Esophagus squamous epithelium (tissue), 5 donors: Measurements from ENCODE around the gene TRIM37. TPM values are rescaled to one million over a fixed set of nuclear protein-coding genes. Genes with fewer than 3 reads are reported as not detected.
"Not testable (repeated sequence)": the region's sequence is repeated elsewhere in the genome, so short reads cannot be mapped to it uniquely, and the experiment has no call there.

Experiments
- DNase-seq: peaks from one replicate; lab custom pipeline; 2025; lab: John Stamatoyannopoulos, UW
- H3K27ac ChIP-seq, 4 donors: fragments of 200-600 bp; sonication (generic); one replicate each; pipeline ENCODE4 v1.5.1; 2016 to 2019; ENCODE audit warnings: mild to moderate bottlenecking in 1 of 4
- H3K27me3 ChIP-seq, 4 donors: fragments of 200-600 bp; sonication (generic); 1 replicate in 3 of 4; 2 replicates in 1 of 4; pipeline versions ENCODE4 v1.5.1 to v1.6.0; 2017 to 2021; ENCODE audit warnings: antibody characterized with exemption in 1 of 4
- H3K36me3 ChIP-seq, 3 donors: fragments of 200-600 bp; sonication (generic); one replicate each; pipeline ENCODE4 v1.5.1; 2016 to 2019
- H3K4me1 ChIP-seq, 3 donors: fragments of 200-600 bp; sonication (generic); one replicate each; pipeline ENCODE4 v1.5.1; 2017 to 2019
- H3K4me3 ChIP-seq, 4 donors: fragments of 200-600 bp; sonication (generic); 1 replicate in 3 of 4; 2 replicates in 1 of 4; pipeline ENCODE4 v1.5.1; 2016 to 2019; ENCODE audit warnings: mild to moderate bottlenecking in 2 of 4, moderate library complexity in 1 of 4
- H3K9me3 ChIP-seq, 3 donors: fragments of 200-600 bp; sonication (generic); one replicate each; pipeline ENCODE4 v1.5.1; 2016 to 2019
- POLR2A ChIP-seq, 4 donors: fragments of 450-650 bp; IDR thresholded peaks; one replicate each; pipeline ENCODE4 v1.6.1; 2017; ENCODE audit warnings: antibody characterized with exemption in 4 of 4, mild to moderate bottlenecking in 4 of 4, moderate library complexity in 3 of 4
- WGBS, 2 donors: methylation state at CpG; one replicate each; pipeline ENCODE4 v1.1.5; 2018; 5-methylcytosine and 5-hydroxymethylcytosine counted together
- intact Hi-C: fragments of 100-400 bp; cut with DNase I; formaldehyde crosslinking; loops from one replicate; pipeline ENCODE4 v1.15.0; 2022
- total RNA-seq, 4 donors: library from RNA; depleted of rRNA; stranded (reverse); fragments of >200 nt; gene quantifications; one replicate each; pipeline ENCODE4 v1.1.0, GENCODE V29; 2016
- TF ChIP-seq, protein P1 (sequence below), 6 experiments: fragments of 450-650 bp in 4 of 6; fragments of 200-600 bp in 2 of 6; sonication (generic) in 2 of 6; IDR thresholded peaks; one replicate each; pipeline ENCODE4 v1.5.1; 2016 to 2019; ENCODE audit warnings: antibody characterized with exemption in 6 of 6, mild to moderate bottlenecking in 4 of 6, moderate library complexity in 4 of 6
- donor health status: DM: yes; HTN: yes; CAD: no.

The TRIM37 gene
- total RNA-seq, 4 donors from 2014 or later: 6.6 to 19.5 (median 17.1) TPM

- Histone ChIP-seq H3K27ac (no peak overlapping the region), H3K9me3 (no peaks in the 10 kb centered on the region), H3K4me3 (no peak overlapping the region), H3K27me3 (no peaks in the 10 kb centered on the region), H3K4me1 (peaks cover 0 to 10% (median 0%) of the 10 kb centered on the region in 3 donors), H3K36me3 (no peaks in the 10 kb centered on the region)
- DNase-seq: no peak
- WGBS, 2 donors: 58 to 59% methylated on average over 2 of the region's 2 CpGs
- no peak for TF ChIP-seq POLR2A (IDR thresholded peaks at IDR 0.05)
- TF ChIP-seq, protein P1, sequence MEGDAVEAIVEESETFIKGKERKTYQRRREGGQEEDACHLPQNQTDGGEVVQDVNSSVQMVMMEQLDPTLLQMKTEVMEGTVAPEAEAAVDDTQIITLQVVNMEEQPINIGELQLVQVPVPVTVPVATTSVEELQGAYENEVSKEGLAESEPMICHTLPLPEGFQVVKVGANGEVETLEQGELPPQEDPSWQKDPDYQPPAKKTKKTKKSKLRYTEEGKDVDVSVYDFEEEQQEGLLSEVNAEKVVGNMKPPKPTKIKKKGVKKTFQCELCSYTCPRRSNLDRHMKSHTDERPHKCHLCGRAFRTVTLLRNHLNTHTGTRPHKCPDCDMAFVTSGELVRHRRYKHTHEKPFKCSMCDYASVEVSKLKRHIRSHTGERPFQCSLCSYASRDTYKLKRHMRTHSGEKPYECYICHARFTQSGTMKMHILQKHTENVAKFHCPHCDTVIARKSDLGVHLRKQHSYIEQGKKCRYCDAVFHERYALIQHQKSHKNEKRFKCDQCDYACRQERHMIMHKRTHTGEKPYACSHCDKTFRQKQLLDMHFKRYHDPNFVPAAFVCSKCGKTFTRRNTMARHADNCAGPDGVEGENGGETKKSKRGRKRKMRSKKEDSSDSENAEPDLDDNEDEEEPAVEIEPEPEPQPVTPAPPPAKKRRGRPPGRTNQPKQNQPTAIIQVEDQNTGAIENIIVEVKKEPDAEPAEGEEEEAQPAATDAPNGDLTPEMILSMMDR (IDR thresholded peaks at IDR 0.05): no peak
- intact Hi-C loops: no loop called here
Measured at GRCh38 chr17:58956997-58957724, 149.5 kb downstream of the TRIM37 start.

- H3K4me1 ChIP-seq, H3K4me3 ChIP-seq, intact Hi-C loops, H3K27me3 ChIP-seq, H3K36me3 ChIP-seq, DNase-seq, H3K27ac ChIP-seq: not testable (repeated sequence)
- H3K9me3 ChIP-seq: peaks cover 0 to 23% (median 17%) of the 10 kb centered on the region in 3 donors
- 79 to 81% methylated on average over 2 of the region's 2 CpGs for WGBS, 2 donors
Measured at GRCh38 chr17:58954358-58954757, 152.3 kb downstream of the TRIM37 start.

- peaks cover 0 to 23% (median 17%) of the 10 kb centered on the region in 3 donors for H3K9me3 ChIP-seq
- no peaks in the 10 kb centered on the region for H3K36me3 ChIP-seq
- H3K27ac ChIP-seq: no peak overlapping the region
- intact Hi-C loops: no loop called here
- no peaks in the 10 kb centered on the region for H3K4me1 ChIP-seq
- H3K27me3 ChIP-seq: no peaks in the 10 kb centered on the region
- DNase-seq: no peak
- WGBS, 2 donors: 47 to 80% methylated on average over 3 of the region's 3 CpGs
- no peak overlapping the region for H3K4me3 ChIP-seq
- TF ChIP-seq, protein P1 (IDR thresholded peaks at IDR 0.05): no peak
Measured at GRCh38 chr17:58947824-58948223, 158.9 kb downstream of the TRIM37 start.

GRCh38 chr17:58947411-58947810 is 159.3 kb downstream of the TRIM37 start:
- Histone ChIP-seq H3K27ac (no peak overlapping the region), H3K36me3 (no peaks in the 10 kb centered on the region), H3K9me3 (peaks cover 0 to 23% (median 17%) of the 10 kb centered on the region in 3 donors), H3K4me1 (no peaks in the 10 kb centered on the region), H3K4me3 (no peak overlapping the region), H3K27me3 (no peaks in the 10 kb centered on the region)
- WGBS, 2 donors: 81 to 88% methylated on average over 3 of the region's 3 CpGs
- no peak for DNase-seq
- TF ChIP-seq POLR2A (IDR thresholded peaks at IDR 0.05): no peak
- TF ChIP-seq, protein P1 (IDR thresholded peaks at IDR 0.05): no peak
- intact Hi-C loops: no loop called here

- 83 to 85% methylated on average over 2 of the region's 2 CpGs for WGBS, 2 donors
- TF ChIP-seq POLR2A (IDR thresholded peaks at IDR 0.05): no peak
- TF ChIP-seq, protein P1 (IDR thresholded peaks at IDR 0.05): no peak
- no peaks in the 10 kb centered on the region for H3K27me3 ChIP-seq
- no peaks in the 10 kb centered on the region for H3K9me3 ChIP-seq
- no peaks in the 10 kb centered on the region for H3K4me1 ChIP-seq
- intact Hi-C loops: no loop called here
- no peak for DNase-seq
- no peaks in the 10 kb centered on the region for H3K36me3 ChIP-seq
- H3K4me3 ChIP-seq: no peak overlapping the region
- no peak overlapping the region for H3K27ac ChIP-seq
Measured at GRCh38 chr17:58944166-58944565, 162.5 kb downstream of the TRIM37 start.
